ENCODE measurements around the gene ABCE1.

DNA sequence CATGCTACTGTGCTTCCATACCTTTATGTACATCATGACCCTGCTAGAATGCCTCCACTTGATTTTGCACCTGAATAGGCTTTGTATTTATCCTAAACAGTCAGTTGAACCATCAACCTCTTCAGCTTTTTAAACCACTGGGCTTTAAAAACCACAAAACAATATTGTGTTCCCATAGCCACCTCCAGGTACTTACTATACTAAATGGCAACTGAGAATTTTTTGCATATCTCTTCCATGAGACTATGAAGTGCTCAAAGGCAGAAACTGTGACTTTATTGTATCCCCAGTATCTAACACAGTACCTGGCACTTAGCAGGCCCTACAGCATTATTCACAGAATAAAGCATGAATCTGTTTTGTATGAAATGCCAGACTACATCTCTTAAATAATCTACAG, 39.9 kb upstream of the ABCE1 start:
- TF ChIP-seq, protein P1, sequence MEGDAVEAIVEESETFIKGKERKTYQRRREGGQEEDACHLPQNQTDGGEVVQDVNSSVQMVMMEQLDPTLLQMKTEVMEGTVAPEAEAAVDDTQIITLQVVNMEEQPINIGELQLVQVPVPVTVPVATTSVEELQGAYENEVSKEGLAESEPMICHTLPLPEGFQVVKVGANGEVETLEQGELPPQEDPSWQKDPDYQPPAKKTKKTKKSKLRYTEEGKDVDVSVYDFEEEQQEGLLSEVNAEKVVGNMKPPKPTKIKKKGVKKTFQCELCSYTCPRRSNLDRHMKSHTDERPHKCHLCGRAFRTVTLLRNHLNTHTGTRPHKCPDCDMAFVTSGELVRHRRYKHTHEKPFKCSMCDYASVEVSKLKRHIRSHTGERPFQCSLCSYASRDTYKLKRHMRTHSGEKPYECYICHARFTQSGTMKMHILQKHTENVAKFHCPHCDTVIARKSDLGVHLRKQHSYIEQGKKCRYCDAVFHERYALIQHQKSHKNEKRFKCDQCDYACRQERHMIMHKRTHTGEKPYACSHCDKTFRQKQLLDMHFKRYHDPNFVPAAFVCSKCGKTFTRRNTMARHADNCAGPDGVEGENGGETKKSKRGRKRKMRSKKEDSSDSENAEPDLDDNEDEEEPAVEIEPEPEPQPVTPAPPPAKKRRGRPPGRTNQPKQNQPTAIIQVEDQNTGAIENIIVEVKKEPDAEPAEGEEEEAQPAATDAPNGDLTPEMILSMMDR (IDR thresholded peaks at IDR 0.05) = no peak
- no peak for TF ChIP-seq POLR2A (IDR thresholded peaks at IDR 0.05)

Measured in testis (tissue), 2 donors.